Regular cardiac myocyte (primary cell): ENCODE results near the gene ABHD4. TPM values are rescaled to one million over a fixed set of nuclear protein-coding genes. Genes with fewer than 3 reads are reported as not detected.

Experiments
- total RNA-seq: library from RNA; depleted of rRNA; stranded (reverse); fragments of >200 nt; gene quantifications from 2 replicates; pipeline ENCODE4 v1.2.3, GENCODE V29; 2014

Gene ABHD4, protein sequence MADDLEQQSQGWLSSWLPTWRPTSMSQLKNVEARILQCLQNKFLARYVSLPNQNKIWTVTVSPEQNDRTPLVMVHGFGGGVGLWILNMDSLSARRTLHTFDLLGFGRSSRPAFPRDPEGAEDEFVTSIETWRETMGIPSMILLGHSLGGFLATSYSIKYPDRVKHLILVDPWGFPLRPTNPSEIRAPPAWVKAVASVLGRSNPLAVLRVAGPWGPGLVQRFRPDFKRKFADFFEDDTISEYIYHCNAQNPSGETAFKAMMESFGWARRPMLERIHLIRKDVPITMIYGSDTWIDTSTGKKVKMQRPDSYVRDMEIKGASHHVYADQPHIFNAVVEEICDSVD
- total RNA-seq, result 6.9 and 24.8 TPM in 2 replicates

DNA sequence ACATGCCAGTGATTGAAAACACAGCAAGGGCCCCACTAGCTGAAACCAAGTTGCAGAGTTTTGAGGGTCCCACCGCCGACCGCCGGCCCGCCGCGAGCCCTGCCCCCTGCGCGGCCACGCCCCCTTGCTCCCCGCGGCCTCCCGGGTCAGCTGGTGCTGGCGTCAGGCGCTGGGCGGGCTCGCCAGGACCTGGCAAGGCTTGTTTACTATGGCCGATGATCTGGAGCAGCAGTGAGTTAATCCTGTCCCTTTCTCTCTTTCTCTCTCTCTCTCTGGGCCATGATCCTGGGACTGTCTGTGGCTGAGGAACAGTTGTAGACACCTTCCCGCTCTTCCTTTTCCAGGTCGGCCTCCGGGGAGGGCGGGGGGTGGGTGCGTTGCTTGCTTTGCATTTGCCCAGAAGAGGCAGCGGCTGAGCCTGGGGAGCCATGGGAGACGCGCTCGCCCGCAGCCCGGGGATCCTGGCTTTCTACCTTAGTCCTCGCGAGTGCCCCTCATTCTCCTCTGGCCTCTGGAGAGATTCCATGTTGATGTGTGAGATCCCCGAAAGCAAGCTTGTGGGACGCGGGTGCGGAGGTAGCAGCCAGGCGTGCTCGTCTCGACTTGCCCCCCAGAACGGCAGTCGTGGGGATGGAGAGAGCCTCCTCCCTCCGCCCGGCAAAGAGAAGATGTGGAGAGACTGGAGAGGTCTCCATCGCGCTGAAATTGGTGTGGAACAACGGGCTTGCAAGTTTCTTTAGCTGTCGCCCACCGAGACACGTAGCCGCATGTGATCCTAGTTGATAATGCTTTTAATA, at the start of gene ABHD4:
ABHD4 (plus strand) TSS at position 202 of the 797 bp plus-strand sequence; CDS start at position 209, 7 bp downstream.

GRCh38 chr14:22589096-22589839, 8.8 kb upstream of the ABHD4 start, which contains the start of gene DAD1:
Gene DAD1, minus strand, starts transcription at chr14:22589224. Its CDS starts 67 bp downstream, at chr14:22589157.

GRCh38 chr14:22644305-22644635, 46.2 kb downstream of the ABHD4 start, which contains the start of gene OR6J1:
Gene OR6J1, minus strand, starts transcription at chr14:22644352. Its CDS starts 9,541 bp downstream, at chr14:22634811.

Other genes starting within 250 kb of the ABHD4 start
- 350 and 376 TPM in 2 replicates for gene DAD1, start 9.1 kb upstream of the ABHD4 start, total RNA-seq
- not detected in 2 replicates for gene OR6J1, start 46.1 kb downstream of the ABHD4 start, total RNA-seq
- gene OXA1L, start 168.4 kb downstream of the ABHD4 start, total RNA-seq, result 37.0 and 39.5 TPM in 2 replicates
- gene SLC7A7, start 217.1 kb downstream of the ABHD4 start, total RNA-seq, result 18.2 and 21.4 TPM in 2 replicates
- 23.1 and 56.4 TPM in 2 replicates for gene MRPL52, start 231.6 kb downstream of the ABHD4 start, total RNA-seq
- 326 and 383 TPM in 2 replicates for gene MMP14, start 238.3 kb downstream of the ABHD4 start, total RNA-seq